SK-N-SH (cell line): Measurements from ENCODE around the gene RCAN2. TPM values are rescaled to one million over a fixed set of nuclear protein-coding genes. Genes with fewer than 3 reads are reported as not detected.

ENCODE experiments used
- CTCF ChIA-PET: fragments of 300-600, 350-600 bp; formaldehyde crosslinking; extraction: SDS; loops from one replicate; lab custom pipeline; 2021; lab: Yijun Ruan, JAX
- POLR2A ChIA-PET: fragments of 350-600 bp; sonication (Branson Sonifier 250); formaldehyde crosslinking; extraction: SDS; loops from one replicate; lab custom pipeline; 2020; ENCODE audit warnings: antibody characterized with exemption, inconsistent platforms; lab: Yijun Ruan, JAX
- DNase-seq: peaks from one replicate; pipeline ENCODE4 v3.0.0; 2012
- H2AFZ ChIP-seq: fragments of 200-600 bp; sonication (generic); 2 replicates; pipeline ENCODE4 v1.8.1; 2016; ENCODE audit warnings: antibody characterized with exemption, mild to moderate bottlenecking, low read depth
- H3F3A ChIP-seq: fragments of 200-600 bp; sonication (generic); replicated peaks from 2 replicates; pipeline ENCODE3; 2016; ENCODE audit warnings: antibody characterized with exemption, mild to moderate bottlenecking; ENCODE audit not compliant: insufficient read depth
- H3K27ac ChIP-seq, 2 experiments: fragments of 200-500 bp in 1 of 2; fragments of 200-600 bp in 1 of 2; sonication (Bioruptor generic) in 1 of 2; sonication (generic), shearing (Covaris generic) in 1 of 2; 2 replicates each; pipeline versions ENCODE4 v1.5.1 to v1.6.1; 2014 to 2016; ENCODE audit warnings: low read depth in 2 of 2, inconsistent platforms in 1 of 2, low read length in 1 of 2, mild to moderate bottlenecking in 1 of 2, mixed read lengths in 1 of 2
- H3K27me3 ChIP-seq: fragments of 200-600 bp; sonication (generic), shearing (Covaris generic); 2 replicates; pipeline ENCODE4 v1.6.1; 2016; ENCODE audit warnings: mixed run types; ENCODE audit not compliant: insufficient read depth
- H3K36me3 ChIP-seq, 2 experiments: fragments of 200-500 bp in 1 of 2; fragments of 200-600 bp in 1 of 2; sonication (Bioruptor generic) in 1 of 2; sonication (generic) in 1 of 2; replicated peaks in 1 of 2; 2 replicates each; pipeline versions ENCODE3 to v1.5.1; 2014 to 2016; ENCODE audit warnings: low read length in 1 of 2, mild to moderate bottlenecking in 1 of 2; ENCODE audit not compliant: insufficient read depth in 2 of 2, control insufficient read depth in 1 of 2
- H3K4me1 ChIP-seq, 2 experiments: fragments of 200-500 bp in 1 of 2; fragments of 200-600 bp in 1 of 2; sonication (Bioruptor generic) in 1 of 2; sonication (generic), shearing (Covaris generic) in 1 of 2; 2 replicates each; pipeline versions ENCODE4 v1.5.1 to v1.6.1; 2014 to 2016; ENCODE audit warnings: low read depth in 1 of 2, low read length in 1 of 2, mixed run types in 1 of 2; ENCODE audit not compliant: insufficient read depth in 2 of 2, control insufficient read depth in 1 of 2
- H3K4me2 ChIP-seq: fragments of 200-600 bp; sonication (generic), shearing (Covaris generic); 2 replicates; pipeline ENCODE4 v1.6.1; 2017; ENCODE audit warnings: mixed run types
- H3K4me3 ChIP-seq, 2 experiments: fragments of 200-500 bp in 1 of 2; fragments of 200-600 bp in 1 of 2; sonication (Bioruptor generic) in 1 of 2; sonication (generic), shearing (Covaris generic) in 1 of 2; 2 replicates each; pipeline versions ENCODE4 v1.5.1 to v1.8.1; 2014 to 2016; ENCODE audit warnings: low read depth in 2 of 2, inconsistent platforms in 1 of 2, low read length in 1 of 2, mild to moderate bottlenecking in 1 of 2, mixed read lengths in 1 of 2, moderate library complexity in 1 of 2
- H3K79me2 ChIP-seq: fragments of 200-600 bp; sonication (generic); 2 replicates; pipeline ENCODE4 v1.8.1; 2017; ENCODE audit warnings: mild to moderate bottlenecking; ENCODE audit not compliant: insufficient read depth
- H3K9ac ChIP-seq: fragments of 200-600 bp; sonication (generic); 2 replicates; pipeline ENCODE4 v1.6.1; 2017; ENCODE audit warnings: mixed run types
- H3K9me2 ChIP-seq: fragments of 200-600 bp; sonication (generic); 2 replicates; pipeline ENCODE4 v1.6.1; 2017; ENCODE audit warnings: mixed run types
- H3K9me3 ChIP-seq: fragments of 200-600 bp; sonication (generic); 2 replicates; pipeline ENCODE4 v1.6.1; 2017; ENCODE audit warnings: mixed run types, mild to moderate bottlenecking, moderate library complexity
- H4K20me1 ChIP-seq: fragments of 200-600 bp; sonication (generic); 2 replicates; pipeline ENCODE4 v1.6.1; 2017; ENCODE audit warnings: mild to moderate bottlenecking, mixed run types; ENCODE audit not compliant: insufficient read depth
- CHD2 ChIP-seq: fragments of 150-350 bp; IDR thresholded peaks from 2 replicates; pipeline ENCODE4 v1.6.1; 2018; ENCODE audit warnings: low read length; ENCODE audit not compliant: partially characterized antibody
- EP300 ChIP-seq, 2 experiments: IDR thresholded peaks; 2 replicates each; pipeline versions ENCODE4 v1.4.0 to v1.6.1; 2012; ENCODE audit warnings: borderline replicate concordance in 1 of 2, low read depth in 1 of 2, low read length in 1 of 2
- FOXJ3 ChIP-seq: sonication (generic); formaldehyde crosslinking; IDR thresholded peaks from 2 replicates; pipeline ENCODE4 v1.5.1; 2020; ENCODE audit warnings: mild to moderate bottlenecking, missing genetic modification reagents
- IRF3 ChIP-seq: fragments of 150-350 bp; IDR thresholded peaks from 2 replicates; pipeline ENCODE4 v1.6.1; 2016; ENCODE audit warnings: mild to moderate bottlenecking, low read depth, low read length
- MAX ChIP-seq: IDR thresholded peaks from 2 replicates; pipeline ENCODE4 v1.4.0; 2012; ENCODE audit warnings: low read depth
- MEF2A ChIP-seq: IDR thresholded peaks from 2 replicates; pipeline ENCODE4 v1.4.0; 2012; ENCODE audit warnings: low read depth, borderline replicate concordance
- MXI1 ChIP-seq: IDR thresholded peaks from 2 replicates; pipeline ENCODE4 v1.6.1; 2012; ENCODE audit warnings: mild to moderate bottlenecking, low read depth, low read length, improper control_type of control experiment
- NFIC ChIP-seq: IDR thresholded peaks from 2 replicates; pipeline ENCODE4 v1.4.0; 2012; ENCODE audit warnings: borderline replicate concordance
- PBX3 ChIP-seq: IDR thresholded peaks from 2 replicates; pipeline ENCODE4; 2012
- POLR2AphosphoS5 ChIP-seq: IDR thresholded peaks from 2 replicates; pipeline ENCODE4 v1.6.1; 2012; ENCODE audit warnings: low read depth, low read length
- RCOR1 ChIP-seq: fragments of 150-350 bp; IDR thresholded peaks from 2 replicates; pipeline ENCODE4 v1.6.1; 2017; ENCODE audit warnings: antibody characterized with exemption, low read length
- REST ChIP-seq: IDR thresholded peaks from 2 replicates; pipeline ENCODE4 v1.6.1; 2012; ENCODE audit warnings: mild to moderate bottlenecking, low read depth, low read length, moderate library complexity
- SIN3A ChIP-seq: IDR thresholded peaks from 2 replicates; pipeline ENCODE4 v1.6.1; 2012; ENCODE audit warnings: low read depth, mild to moderate bottlenecking, low read length, moderate library complexity, borderline replicate concordance
- SMC3 ChIP-seq: IDR thresholded peaks from 2 replicates; pipeline ENCODE4 v1.6.1; 2012; ENCODE audit warnings: low read depth, low read length, improper control_type of control experiment
- YY1 ChIP-seq: IDR thresholded peaks from 2 replicates; pipeline ENCODE4 v1.4.0; 2012; ENCODE audit warnings: low read depth, mild to moderate bottlenecking
- ZBTB33 ChIP-seq: IDR thresholded peaks from 2 replicates; pipeline ENCODE4 v1.4.0; 2012; ENCODE audit warnings: low read depth, borderline replicate concordance
- WGBS: methylation state at CpG from one replicate; pipeline ENCODE4 v1.1.6; 2017; ENCODE audit warnings: low lambda C conversion rate; 5-methylcytosine and 5-hydroxymethylcytosine counted together
- polyA plus RNA-seq, 3 experiments: library from polyadenylated mRNA; depleted of rRNA; stranded (reverse); fragments of >200 nt; gene quantifications; 2 replicates each; pipeline ENCODE4 v1.2.3, GENCODE V29; 2012

Gene RCAN2
- polyA plus RNA-seq, 1 of the 3 experiments (the other 2 are of a cell fraction) = not detected

- Histone ChIP-seq H3K9me2 (no peaks in the 10 kb centered on the region), H4K20me1 (no peaks in the 10 kb centered on the region), H3K27me3 (no peaks in the 10 kb centered on the region), H3K4me2 (no peak overlapping the region), H3K4me1 (no peaks in the 10 kb centered on the region), H3K36me3 (no peaks in the 10 kb centered on the region), H3K4me3 (no peak overlapping the region), H3F3A (no peaks in the 10 kb centered on the region), H3K79me2 (no peaks in the 10 kb centered on the region), H2AFZ (no peak overlapping the region), H3K27ac (no peak overlapping the region), H3K9me3 (no peaks in the 10 kb centered on the region), H3K9ac (no peak overlapping the region)
- no peak for DNase-seq
- TF ChIP-seq FOXJ3 (CRISPR knock-in tag) = no peak
- no peak for TF ChIP-seq IRF3
- TF ChIP-seq NFIC = no peak
- TF ChIP-seq CHD2 = no peak
- no peak for TF ChIP-seq ZBTB33
- TF ChIP-seq MAX = no peak
- no peak for TF ChIP-seq RCOR1
- no peak for TF ChIP-seq PBX3
- TF ChIP-seq REST = no peak
- no peak for TF ChIP-seq SIN3A
- no peak for TF ChIP-seq SMC3
- no peak for TF ChIP-seq POLR2AphosphoS5
- TF ChIP-seq EP300 (IDR thresholded peaks at IDR 0.05; ENCODE audit: borderline replicate concordance in 1 of 2, low read depth in 1 of 2, low read length in 1 of 2) = no peak
- no peak for TF ChIP-seq MEF2A
- no peak for TF ChIP-seq MXI1
- no peak for TF ChIP-seq YY1
- POLR2A ChIA-PET = no interaction called here
- 15% methylated on average over 8 of the region's 8 CpGs for WGBS
- CTCF ChIA-PET = no interaction called here
Measured at GRCh38 chr6:46246727-46247126, 244.5 kb downstream of the RCAN2 start.
